ENCODE measurements around the gene SLC5A12.

- no peak for TF ChIP-seq CTCF (conservative IDR thresholded peaks at IDR 0.05; ENCODE audit: low read depth, low read length)
- no peak for TF ChIP-seq EZH2 (IDR thresholded peaks at IDR 0.05; ENCODE audit: low read length, unreplicated experiment)
Measured at GRCh38 chr11:26687351-26687750, 34.5 kb downstream of the SLC5A12 start.
